Measurements from ENCODE around the gene PNLIP. TPM values are rescaled to one million over a fixed set of nuclear protein-coding genes. Genes with fewer than 3 reads are reported as not detected.

Gene PNLIP
- total RNA-seq, 1 experiment from 2014 or later = 1.5 TPM

- TF ChIP-seq SIN3A (IDR thresholded peaks at IDR 0.05; ENCODE audit: borderline replicate concordance, insufficient read depth, low read depth, low read length) (no peak), POLR2AphosphoS5 (IDR thresholded peaks at IDR 0.05; ENCODE audit: low read depth, low read length) (no peak), TCF7L2 (IDR thresholded peaks at IDR 0.05; ENCODE audit: low read depth, low read length) (no peak)
- TF ChIP-seq, protein P1, sequence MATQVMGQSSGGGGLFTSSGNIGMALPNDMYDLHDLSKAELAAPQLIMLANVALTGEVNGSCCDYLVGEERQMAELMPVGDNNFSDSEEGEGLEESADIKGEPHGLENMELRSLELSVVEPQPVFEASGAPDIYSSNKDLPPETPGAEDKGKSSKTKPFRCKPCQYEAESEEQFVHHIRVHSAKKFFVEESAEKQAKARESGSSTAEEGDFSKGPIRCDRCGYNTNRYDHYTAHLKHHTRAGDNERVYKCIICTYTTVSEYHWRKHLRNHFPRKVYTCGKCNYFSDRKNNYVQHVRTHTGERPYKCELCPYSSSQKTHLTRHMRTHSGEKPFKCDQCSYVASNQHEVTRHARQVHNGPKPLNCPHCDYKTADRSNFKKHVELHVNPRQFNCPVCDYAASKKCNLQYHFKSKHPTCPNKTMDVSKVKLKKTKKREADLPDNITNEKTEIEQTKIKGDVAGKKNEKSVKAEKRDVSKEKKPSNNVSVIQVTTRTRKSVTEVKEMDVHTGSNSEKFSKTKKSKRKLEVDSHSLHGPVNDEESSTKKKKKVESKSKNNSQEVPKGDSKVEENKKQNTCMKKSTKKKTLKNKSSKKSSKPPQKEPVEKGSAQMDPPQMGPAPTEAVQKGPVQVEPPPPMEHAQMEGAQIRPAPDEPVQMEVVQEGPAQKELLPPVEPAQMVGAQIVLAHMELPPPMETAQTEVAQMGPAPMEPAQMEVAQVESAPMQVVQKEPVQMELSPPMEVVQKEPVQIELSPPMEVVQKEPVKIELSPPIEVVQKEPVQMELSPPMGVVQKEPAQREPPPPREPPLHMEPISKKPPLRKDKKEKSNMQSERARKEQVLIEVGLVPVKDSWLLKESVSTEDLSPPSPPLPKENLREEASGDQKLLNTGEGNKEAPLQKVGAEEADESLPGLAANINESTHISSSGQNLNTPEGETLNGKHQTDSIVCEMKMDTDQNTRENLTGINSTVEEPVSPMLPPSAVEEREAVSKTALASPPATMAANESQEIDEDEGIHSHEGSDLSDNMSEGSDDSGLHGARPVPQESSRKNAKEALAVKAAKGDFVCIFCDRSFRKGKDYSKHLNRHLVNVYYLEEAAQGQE (IDR thresholded peaks at IDR 0.05; ENCODE audit: insufficient read depth in 1 of 2, low read depth in 2 of 2, low read length in 1 of 2) = no peak
- TF ChIP-seq, protein P2, sequence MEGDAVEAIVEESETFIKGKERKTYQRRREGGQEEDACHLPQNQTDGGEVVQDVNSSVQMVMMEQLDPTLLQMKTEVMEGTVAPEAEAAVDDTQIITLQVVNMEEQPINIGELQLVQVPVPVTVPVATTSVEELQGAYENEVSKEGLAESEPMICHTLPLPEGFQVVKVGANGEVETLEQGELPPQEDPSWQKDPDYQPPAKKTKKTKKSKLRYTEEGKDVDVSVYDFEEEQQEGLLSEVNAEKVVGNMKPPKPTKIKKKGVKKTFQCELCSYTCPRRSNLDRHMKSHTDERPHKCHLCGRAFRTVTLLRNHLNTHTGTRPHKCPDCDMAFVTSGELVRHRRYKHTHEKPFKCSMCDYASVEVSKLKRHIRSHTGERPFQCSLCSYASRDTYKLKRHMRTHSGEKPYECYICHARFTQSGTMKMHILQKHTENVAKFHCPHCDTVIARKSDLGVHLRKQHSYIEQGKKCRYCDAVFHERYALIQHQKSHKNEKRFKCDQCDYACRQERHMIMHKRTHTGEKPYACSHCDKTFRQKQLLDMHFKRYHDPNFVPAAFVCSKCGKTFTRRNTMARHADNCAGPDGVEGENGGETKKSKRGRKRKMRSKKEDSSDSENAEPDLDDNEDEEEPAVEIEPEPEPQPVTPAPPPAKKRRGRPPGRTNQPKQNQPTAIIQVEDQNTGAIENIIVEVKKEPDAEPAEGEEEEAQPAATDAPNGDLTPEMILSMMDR (IDR thresholded peaks at IDR 0.05) = no peak
- Histone ChIP-seq H3K9me3 (ENCODE audit: control insufficient read depth, insufficient read depth, low read depth, low read length) (no peaks in the 10 kb centered on the region), H3K27me3 (ENCODE audit: control insufficient read depth, insufficient read depth, low read length) (peaks cover 23% of the 10 kb centered on the region), H3K27ac (ENCODE audit: low read length) (no peak overlapping the region), H3K36me3 (ENCODE audit: control insufficient read depth, insufficient read depth, low read length) (no peaks in the 10 kb centered on the region), H3K4me3 (ENCODE audit: low read depth in 2 of 2, low read length in 2 of 2) (no peak overlapping the region), H3K4me1 (ENCODE audit: control insufficient read depth, insufficient read depth, low read length) (no peaks in the 10 kb centered on the region)
- ATAC-seq = no peak
- intact Hi-C loops (cut with micrococcal nuclease; ENCODE audit: unreplicated experiment) = no loop called here
- in situ Hi-C loops (cut with HindIII; ENCODE audit: low pct_unique_long_range_greater_than_20kb, low sequenced_read_pairs) = no loop called here
- DNase-seq (ENCODE audit: low read depth, low spot score) = no peak
- POLR2A ChIA-PET = interaction anchor here (0.6 kb wide), 1 partner anchor 1041 kb away, joined by 5 read pairs; no protein-coding TSS in a partner anchor
- CTCF ChIA-PET = interaction anchor here (0.8 kb wide), 1 partner anchor 727 kb away, joined by 4 read pairs; no protein-coding TSS in a partner anchor
- no TSS peak for BruUV-seq (replicated peaks)
Measured at GRCh38 chr10:116557305-116557880, 11.7 kb downstream of the PNLIP start.

GRCh38 chr10:116565534-116565933 is 19.8 kb downstream of the PNLIP start:
- ChIA-PET CTCF (no interaction called here), POLR2A (no interaction called here)
- intact Hi-C loops (cut with micrococcal nuclease; ENCODE audit: unreplicated experiment) = no loop called here
- DNase-seq (ENCODE audit: low read depth, low spot score) = no peak
- H3K27ac ChIP-seq (ENCODE audit: low read length) = no peak overlapping the region
- BruUV-seq (replicated peaks) = no TSS peak
- no peak overlapping the region for H3K4me3 ChIP-seq (ENCODE audit: low read depth in 2 of 2, low read length in 2 of 2)
- no peaks in the 10 kb centered on the region for H3K36me3 ChIP-seq (ENCODE audit: control insufficient read depth, insufficient read depth, low read length)
- TF ChIP-seq, protein P2 (IDR thresholded peaks at IDR 0.05) = no peak
- TF ChIP-seq SIN3A (IDR thresholded peaks at IDR 0.05; ENCODE audit: borderline replicate concordance, insufficient read depth, low read depth, low read length) (no peak), TCF7L2 (IDR thresholded peaks at IDR 0.05; ENCODE audit: low read depth, low read length) (no peak), POLR2AphosphoS5 (IDR thresholded peaks at IDR 0.05; ENCODE audit: low read depth, low read length) (no peak)
- TF ChIP-seq, protein P1 (IDR thresholded peaks at IDR 0.05; ENCODE audit: insufficient read depth in 1 of 2, low read depth in 2 of 2, low read length in 1 of 2) = no peak
- in situ Hi-C loops (cut with HindIII; ENCODE audit: low pct_unique_long_range_greater_than_20kb, low sequenced_read_pairs) = no loop called here
- H3K9me3 ChIP-seq (ENCODE audit: control insufficient read depth, insufficient read depth, low read depth, low read length) = no peaks in the 10 kb centered on the region
- no peak for ATAC-seq
- H3K4me1 ChIP-seq (ENCODE audit: control insufficient read depth, insufficient read depth, low read length) = no peaks in the 10 kb centered on the region
- peaks cover 5% of the 10 kb centered on the region for H3K27me3 ChIP-seq (ENCODE audit: control insufficient read depth, insufficient read depth, low read length)
